Stimulated activated CD8-positive, alpha-beta memory T cell treated with anti-CD3 and anti-CD28 coated beads, Interleukin-12 subunit alpha, Interleukin-12 subunit beta, amount 100 ng/mL, for 24 hours (primary cell): ENCODE measurements around the gene LY6G6D.
"Not testable (repeated sequence)": the region's sequence is repeated elsewhere in the genome, so short reads cannot be mapped to it uniquely, and the experiment has no call there.

Experiments used
- DNase-seq: peaks from one replicate; pipeline ENCODE4 v3.0.0-alpha.2; 2020; ENCODE audit errors: extremely low read depth

The LY6G6D gene

DNA sequence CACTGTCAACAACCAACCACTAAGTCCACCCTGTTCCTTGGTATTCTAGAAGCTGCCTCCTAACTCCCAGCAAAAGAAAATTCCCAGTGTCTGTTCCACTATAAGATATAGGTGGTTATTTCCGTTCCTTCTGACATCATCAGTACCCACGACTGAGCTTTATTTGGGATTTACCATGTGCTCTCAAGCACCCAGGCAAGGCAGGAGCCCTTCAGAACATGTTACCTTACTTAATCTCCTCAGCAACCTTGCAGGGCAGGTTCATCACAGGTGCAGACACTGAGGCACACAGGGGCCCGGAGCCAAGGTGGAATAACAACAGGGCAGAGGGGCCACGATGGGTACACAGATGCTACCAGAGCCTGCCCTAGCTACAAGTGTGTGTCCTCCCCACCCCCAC is 22.8 kb upstream of the LY6G6D start:
- DNase-seq = no peak

DNA sequence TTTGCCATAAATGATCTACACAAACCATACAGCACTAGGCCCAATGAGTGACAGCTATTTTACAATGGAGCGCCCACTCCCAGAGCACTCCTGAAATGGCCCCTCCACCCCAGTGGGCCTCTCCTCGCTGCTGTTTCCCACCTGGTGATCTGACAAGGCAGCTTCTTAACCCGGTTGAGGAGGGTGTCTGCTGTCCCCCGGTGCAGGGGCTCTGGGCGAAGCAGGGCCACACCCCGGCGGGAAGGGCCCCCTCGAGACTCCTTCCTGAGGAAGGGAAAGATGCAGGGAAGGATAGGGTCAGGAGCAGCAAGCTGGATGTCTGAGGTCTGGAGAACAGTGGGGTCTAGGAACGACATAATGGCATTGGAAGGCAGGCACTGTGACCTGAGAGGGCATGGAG is 22.3 kb upstream of the LY6G6D start:
- DNase-seq = no peak

DNA sequence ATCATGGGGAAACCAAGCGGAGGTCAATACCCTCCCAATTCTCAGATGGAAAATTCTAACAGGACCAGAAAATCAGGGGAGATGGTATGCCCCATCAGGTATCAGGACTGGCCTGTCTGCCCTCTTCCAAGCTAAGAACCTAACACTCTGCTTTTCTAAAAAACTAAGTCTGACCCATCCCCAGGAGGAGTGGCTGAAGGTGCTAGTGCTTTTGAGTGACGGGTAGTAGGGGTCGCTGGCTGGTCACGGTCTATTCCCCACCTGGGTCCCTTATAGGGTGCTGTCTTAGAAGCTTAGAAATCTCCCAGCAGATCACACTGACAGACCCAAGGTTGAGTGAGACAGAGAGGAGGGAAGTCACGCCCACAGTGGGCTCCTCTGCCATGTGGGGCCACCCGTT is 21.6 kb upstream of the LY6G6D start:
- no peak for DNase-seq

DNA sequence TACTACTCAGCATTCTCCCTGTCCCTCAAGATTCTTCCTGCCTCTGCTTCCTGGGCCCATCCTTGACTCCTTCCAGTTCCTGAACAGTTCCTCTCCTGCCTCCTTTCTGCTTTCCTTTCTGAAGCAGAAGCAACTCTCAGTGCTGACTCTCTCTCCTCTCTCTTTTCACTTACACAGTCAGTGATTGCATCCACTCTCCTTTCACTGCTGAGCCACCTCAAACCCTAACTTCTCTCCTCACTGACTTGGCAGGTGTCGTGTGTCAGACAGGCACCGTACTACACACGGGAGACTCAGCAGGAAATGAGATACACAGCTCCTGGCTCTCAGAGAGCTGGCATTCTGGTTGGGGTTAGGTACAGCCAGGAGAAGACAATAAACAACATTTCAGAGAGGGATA is 17.6 kb upstream of the LY6G6D start:
- DNase-seq = no peak

DNA sequence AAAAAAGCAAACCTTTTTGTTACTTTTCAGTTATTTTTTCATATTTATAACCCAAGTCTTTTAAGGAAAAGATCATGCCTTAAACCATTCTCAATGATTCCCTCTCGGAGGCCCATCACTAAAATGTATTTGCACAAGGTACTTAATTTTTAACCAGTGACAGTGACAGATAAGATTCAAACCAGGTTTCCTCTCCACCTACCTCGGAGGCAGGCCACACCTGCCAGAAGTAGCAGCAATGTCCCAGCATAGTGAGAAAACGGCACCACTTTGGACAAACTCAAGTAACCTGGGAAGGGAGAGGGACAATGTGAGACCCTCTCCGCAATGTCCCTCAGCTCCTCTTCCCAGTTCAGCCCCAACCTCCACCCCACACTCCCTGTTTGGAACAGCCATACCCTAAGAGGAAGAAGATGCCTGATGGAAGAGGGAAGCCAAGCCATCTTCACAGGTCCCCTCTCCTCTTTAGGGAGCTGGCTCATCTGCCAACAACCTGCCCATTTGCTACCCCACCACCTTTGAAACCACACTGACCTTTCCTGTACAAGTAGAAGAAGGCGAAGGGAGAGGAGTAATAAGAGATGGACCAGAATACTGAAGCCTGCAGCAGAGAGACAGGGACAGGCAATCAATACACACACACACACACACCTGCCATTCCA is 14.3 kb upstream of the LY6G6D start:
- DNase-seq = no peak

DNA sequence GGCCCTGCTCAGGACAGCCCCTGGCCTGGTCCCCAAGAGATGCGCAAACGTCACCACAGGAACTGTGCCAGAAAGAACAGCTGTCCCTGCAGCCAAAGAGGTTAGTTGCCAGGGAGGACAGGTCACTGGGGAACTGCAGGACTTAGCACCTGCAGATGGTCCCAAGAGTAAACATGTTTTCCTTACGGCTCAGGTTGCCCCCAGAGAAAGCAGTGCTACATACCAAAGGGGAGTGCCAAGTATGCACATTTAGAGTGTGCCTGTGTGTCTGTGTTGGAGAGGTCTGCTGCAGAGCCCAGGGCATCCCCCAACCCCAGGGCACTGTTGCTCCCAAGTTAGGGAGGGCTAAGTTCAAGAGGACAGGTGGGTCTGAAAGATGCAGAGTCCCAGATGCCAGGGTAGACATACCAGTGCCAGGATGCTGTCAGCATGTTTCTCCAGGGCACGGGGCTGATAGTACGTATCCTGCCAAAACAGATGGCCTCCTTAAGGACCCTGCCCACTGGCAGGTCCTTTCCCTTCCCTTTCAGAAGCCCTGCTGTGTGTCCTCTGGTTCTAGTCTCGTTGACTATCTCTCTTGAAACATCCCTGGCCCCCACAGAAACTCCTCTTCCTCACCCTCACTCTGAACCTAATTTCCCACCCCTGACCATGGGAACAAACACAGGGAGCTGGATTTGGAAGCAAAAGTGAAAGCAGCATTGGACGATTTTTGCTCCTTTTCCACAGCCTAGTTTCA is 13.3 kb upstream of the LY6G6D start:
- DNase-seq = no peak

DNA sequence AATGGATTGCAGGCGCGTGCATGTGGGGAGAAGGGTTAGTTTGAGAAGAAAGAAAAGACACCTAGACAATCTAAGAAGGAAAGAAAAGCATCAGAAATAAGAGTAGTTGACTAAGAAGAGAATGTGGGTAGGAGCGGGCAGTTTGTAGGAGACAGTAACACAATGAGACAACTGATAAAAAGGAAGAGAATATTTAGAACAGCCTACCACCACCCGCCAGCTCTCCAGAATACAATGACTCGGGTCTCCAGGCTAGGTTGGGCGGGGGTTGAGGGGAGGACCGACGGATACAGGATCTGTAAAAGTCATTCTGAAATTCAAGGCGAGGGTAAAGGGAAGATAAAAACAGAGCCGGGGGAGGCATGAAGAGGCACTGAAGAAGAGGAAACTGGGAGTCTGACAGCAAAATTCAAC is 12.7 kb upstream of the LY6G6D start:
- DNase-seq = no peak

DNA sequence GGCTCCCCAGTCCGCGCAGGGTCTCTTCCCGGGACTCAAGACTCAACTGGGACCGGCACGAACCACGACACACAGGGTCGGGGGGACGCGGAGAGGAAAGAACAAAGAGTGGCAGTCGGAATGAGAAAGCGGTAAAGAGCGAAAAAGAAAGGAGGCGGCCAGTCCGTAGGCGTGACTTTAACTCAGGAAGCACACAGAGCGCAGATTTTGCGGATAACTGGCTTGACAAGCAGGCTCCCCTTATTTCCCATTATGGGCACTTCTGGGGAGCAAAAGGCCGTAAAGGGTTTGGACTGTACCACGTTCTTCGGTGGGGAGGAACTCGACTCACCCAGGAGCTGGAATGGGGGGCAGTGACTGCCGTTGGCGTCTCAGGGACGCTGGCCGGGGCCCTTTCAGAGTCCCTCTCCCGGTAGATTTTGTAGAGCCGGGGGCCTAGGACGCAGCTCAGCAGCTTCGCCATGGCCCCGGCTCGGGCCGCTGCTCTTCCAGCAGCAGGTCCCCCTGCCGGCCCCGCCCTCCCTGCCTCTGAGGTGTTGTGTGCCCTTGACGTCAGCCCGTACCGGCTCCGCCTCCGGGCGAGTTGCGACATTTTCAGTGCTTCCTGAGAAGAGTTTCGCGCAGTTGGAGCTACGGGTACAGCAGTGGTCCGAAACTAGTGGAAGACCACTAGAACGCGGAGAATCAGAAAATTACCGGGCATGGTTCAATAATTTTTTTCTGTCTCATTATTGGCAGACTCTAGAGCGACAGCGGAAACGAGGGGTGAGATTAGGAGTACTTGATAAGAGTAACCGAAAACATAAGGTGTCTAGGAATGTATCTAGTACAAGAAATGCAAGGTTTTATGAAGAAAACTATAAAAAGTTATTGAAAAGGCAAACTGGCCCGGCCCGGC is 12.1 kb upstream of the LY6G6D start, which contains the start of gene ABHD16A:
ABHD16A (minus strand) TSS at position 506 of the 898 bp plus-strand sequence; CDS start at position 463, 43 bp downstream.
- peak; percentile 90 for DNase-seq

DNA sequence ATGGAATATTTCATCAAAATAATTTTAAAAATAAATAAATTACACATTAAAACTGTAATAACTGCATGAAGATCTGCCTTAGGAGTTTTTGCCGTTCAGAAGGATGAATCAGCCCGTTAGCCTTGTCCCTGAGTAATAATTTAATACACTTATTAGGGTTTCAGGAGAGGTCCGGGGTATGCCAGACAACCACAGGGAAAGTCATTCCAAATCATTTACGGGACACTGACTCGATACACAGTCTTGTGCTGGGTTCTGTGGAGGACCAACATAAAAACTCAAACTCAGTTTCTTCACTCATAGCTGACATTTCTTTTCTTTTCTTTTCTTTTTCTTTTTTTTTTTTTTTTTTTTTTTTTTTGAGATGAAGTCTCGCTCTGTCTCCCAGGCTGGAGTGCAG is 9.2 kb upstream of the LY6G6D start:
- DNase-seq = no peak

DNA sequence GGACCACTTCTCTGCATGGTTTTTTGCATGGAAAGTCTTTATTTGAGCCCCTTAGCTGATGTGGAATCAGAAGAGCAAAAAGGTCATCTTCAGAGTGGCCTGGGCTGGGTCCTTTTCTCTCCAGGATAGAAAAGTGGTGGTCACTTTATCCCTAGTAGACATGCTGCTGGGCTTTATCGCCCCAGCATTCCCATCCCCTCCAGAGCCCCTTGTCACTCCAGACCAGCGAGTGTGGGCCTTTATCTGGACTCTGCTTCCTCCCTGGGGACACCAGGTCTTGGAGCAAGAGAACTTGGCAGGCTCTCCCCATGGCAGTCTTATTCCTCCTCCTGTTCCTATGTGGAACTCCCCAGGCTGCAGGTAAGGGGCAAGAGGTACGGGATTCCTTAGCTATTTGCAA is 8.5 kb upstream of the LY6G6D start, which contains the start of gene LY6G6F:
LY6G6F (plus strand) TSS at position 268 of the 400 bp plus-strand sequence; CDS start at position 309, 41 bp downstream.
- DNase-seq = no peak

DNA sequence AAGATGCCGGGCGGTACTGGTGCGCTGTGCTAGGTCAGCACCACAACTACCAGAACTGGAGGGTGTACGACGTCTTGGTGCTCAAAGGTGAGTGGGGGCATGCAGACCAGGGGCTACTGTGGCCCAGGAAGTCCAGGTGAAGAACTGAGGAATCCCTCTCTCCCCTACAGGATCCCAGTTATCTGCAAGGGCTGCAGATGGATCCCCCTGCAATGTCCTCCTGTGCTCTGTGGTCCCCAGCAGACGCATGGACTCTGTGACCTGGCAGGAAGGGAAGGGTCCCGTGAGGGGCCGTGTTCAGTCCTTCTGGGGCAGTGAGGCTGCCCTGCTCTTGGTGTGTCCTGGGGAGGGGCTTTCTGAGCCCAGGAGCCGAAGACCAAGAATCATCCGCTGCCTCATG is 7.4 kb upstream of the LY6G6D start:
- no peak for DNase-seq

DNA sequence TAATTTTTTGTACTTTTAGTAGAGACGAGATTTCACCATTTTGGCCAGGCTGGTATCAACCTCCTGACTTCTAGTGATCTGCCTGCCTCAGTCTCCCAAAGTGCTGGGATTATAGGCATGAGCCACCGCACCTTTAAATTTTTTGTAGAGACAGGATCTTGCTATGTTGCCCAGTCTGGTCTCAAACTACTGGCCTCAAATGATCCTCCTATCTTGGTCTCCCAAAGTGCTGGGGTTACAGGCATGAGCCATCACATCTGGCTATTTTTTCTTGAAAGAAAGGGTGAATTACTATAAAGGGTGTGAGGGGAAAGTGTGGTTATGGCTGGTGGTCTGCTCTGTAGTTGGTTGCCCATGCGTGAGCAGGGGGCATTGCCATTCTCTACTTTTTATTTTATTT is 6.9 kb upstream of the LY6G6D start:
- DNase-seq = no peak

DNA sequence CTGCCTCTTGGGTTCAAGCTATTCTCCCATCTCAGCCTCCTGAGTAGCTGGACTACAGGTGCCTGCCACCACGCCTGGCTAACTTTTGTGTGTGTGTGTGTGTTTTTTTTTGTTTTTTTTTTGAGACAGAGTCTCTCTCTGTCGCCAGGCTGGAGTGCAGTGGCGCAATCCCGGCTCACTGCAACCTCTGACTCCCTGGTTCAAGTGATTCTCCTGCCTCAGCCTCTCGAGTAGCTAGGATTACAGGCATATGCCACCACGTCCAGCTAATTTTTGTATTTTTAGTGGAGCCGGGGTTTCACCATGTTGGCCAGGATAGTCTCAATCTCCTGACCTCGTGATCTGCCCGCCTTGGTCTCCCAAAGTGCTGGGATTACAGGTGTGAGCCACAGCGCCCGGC is 6.0 kb upstream of the LY6G6D start:
- DNase-seq = not testable (repeated sequence)

DNA sequence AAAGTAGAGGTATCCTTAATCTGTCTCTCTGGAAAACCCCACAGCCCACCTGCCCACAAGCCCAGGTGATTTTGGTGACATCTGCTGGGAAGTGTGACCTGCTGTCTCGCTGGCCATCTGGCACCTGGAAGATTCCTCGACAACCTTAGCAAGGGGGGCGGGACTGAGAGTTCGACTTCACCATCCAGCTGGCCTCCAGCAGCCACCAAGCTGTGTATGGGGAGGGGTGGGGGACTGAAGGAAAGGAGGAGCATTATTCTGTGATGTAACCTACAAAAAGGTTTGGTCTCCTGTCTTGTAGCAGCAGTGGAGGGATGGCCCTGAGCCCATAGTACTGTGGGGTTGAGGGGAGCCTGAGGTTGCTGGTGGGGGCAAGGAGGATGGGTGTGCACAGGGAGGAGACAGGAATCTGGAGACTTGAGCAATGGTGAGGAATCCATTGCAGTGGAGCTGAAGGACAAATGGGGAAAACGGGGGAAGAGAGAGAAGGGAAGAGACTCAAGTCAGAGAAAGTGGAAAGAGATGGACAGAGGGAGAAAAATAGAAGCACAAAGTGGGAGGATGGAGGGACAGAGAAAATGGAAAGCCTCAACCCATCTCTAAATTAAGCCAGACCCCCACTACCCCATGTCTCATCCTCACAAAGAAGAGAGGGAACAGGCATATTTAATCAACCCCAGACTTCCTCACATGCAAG is 4.5 kb upstream of the LY6G6D start:
- no peak for DNase-seq

DNA sequence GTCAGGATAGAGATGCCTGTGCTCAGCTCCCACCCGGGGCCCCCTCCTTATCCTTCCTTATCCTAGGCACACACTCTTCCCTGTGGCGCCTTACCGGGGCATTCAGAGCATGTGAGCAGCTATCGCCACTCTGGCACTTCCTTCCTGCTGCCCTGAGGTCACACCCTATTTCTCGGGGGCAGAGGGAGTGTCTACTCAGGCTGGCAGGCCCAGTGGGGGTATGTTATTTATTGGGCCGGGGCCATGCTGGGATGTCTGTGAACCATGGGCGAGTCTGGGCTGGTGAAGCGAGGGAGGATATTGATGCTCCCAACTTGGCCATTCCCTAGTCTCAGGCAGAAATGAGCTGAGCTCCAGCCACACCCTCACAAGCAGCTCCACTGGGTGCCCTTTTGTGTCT is 3.9 kb upstream of the LY6G6D start:
- no peak for DNase-seq

DNA sequence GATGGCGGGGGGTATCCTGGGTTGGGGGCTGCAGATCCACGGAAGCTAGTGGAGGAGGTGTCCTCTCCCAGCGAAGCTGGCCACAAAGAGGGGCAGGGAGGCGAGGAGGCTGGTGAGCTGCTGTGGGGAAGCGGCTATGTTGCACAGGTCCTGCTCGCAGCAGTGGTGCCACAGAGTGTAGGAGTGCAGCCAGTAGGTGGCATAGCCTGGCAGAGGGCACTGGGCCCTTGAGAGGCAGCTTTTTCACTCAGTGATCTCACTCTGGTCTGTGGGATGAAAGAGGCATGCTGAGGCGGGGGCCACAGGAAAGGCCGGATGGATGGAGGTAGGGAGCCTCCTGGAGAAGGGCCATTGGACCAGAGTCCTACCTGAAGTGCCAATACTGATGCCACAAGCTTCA is 2.9 kb upstream of the LY6G6D start:
- DNase-seq = no peak

DNA sequence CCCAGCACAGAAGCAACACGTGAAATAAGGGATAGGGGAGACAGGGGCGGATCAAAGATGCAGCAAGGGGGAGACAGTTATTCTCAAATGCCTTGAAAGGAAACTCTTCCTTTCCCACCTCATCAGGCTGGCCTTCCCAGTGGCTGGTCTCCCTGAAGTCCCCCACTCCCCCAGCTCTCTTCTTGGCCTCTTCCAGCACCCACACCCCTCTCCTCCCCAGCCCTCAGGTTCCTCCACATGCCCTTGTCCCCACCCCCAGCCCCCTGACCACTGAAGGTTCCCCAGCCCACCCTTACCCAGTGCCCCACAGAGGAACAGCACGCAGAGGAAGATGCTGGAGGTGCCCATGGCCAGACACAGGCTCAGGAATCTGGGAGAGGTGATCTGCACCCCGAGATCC is 1.7 kb upstream of the LY6G6D start:
- DNase-seq = no peak

DNA sequence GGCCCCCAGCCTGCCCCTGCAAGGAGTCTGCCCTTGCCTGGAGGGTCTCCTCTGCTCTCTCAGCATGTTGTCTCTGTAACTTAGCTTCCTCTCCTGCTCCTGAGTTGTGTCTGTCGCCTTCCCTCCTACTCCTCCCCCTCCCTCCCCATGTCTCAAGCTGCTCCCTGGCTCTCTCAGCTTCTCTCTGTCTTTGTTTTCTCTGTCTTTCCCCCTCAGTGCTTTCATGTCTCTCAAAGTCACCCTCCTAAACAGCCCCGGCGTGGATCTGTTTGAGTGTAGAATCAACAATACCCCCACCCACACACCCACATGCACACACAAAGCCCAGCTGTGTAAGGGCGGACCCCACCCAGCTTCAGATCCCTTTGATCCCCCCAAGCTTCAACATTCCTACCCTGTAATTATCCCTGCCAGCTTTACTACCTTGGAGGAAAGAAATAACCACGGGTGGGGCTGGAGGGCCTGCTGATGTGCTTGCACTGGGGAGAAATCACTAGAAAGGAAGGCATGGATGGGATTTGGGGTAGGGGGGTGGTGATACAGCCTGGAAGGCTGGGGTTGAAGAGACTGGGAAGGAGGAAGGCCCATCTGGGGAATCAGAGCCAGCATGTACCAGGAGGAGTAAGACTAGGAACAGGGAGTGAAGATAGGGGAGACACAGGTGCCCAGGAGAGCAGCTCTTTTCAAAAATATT is 1.0 kb upstream of the LY6G6D start:
- DNase-seq = no peak

DNA sequence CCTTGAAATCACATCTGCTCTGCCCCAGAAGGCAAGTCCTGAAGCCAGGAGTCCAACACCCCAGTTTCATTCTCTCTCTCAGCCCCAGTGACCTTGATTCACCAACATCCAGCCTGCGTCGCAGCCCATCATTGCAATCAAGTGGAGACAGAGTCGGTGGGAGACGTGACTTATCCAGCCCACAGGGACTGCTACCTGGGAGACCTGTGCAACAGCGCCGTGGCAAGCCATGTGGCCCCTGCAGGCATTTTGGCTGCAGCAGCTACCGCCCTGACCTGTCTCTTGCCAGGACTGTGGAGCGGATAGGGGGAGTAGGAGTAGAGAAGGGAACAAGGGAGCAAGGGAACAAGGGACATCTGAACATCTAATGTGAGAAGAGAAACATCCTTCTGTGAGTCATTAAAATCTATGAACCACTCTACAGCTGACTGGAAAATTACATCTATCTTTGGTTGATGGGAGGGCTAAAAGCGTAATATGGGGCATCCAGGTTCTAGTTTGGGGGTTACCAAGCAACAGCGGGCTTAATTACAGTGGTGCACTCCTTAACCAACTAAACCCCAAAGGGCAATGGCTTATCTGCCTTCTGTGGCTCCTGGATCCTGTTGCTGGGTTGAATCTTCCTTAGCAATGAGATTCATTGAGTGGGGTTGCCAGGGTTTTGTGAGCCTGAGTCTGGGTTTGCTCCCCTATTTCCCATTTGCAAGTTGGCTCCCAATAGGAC is 2.5 kb downstream of the LY6G6D start:
- no peak for DNase-seq

DNA sequence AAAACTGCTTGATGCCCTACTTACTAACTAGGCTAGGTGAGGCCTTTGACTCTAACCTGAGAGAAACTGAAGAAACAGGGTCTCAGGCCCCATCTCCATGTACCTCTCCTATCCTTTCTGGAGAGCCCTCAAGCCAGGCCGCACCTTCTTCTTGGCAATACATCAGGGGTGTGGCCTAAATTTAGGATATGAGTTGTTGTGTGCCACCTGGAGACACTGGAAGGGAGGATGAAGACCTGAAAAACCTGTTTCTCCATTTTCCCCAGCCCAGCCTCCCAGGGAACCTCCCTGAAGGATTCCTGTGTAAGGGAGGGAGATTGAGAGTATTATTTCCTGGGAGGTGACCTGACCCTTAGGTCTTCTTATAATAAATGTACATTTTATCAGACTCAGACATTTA is 3.1 kb downstream of the LY6G6D start:
- DNase-seq = no peak

DNA sequence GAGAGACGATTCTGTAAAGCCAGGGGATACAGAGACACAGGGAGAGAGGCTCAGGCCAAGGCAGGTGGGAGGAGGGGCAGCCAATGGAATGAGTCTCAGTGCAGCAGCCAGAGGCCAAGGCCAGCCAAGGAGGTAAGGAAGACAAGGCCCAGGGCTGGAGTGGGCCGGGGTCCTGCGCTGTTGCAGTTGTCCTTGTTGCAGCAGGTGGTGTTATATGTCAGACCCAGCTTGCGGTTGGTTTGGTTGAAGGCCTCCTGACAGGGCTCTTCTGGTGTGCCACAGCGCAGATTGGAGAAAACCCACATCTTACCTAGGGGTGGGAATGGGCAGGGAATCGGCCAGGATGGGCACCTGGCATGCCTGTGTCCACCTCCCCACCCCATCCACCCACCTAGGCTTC is 3.9 kb downstream of the LY6G6D start:
- no peak for DNase-seq
